Measurements from ENCODE around the gene USP13. TPM values are rescaled to one million over a fixed set of nuclear protein-coding genes. Genes with fewer than 3 reads are reported as not detected.

Gene USP13
- total and polyA plus RNA-seq, 2 donors from 2014 or later: 3.0 to 9.0 TPM

- no peaks in the 10 kb centered on the region for H3K27me3 ChIP-seq (ENCODE audit: control insufficient read depth, insufficient read depth, low read length)
- no peaks in the 10 kb centered on the region for H3K4me1 ChIP-seq (ENCODE audit: control insufficient read depth in 2 of 3, insufficient read depth in 2 of 3, low read depth in 1 of 3, low read length in 3 of 3)
- no peak overlapping the region for H3K27ac ChIP-seq (ENCODE audit: low read depth in 2 of 2, low read length in 2 of 2)
- no peak overlapping the region for H3K4me3 ChIP-seq (ENCODE audit: low read length in 3 of 3)
- H3K36me3 ChIP-seq (ENCODE audit: control insufficient read depth in 2 of 3, insufficient read depth in 3 of 3, low read length in 3 of 3): peaks cover 2 to 29% (median 9%) of the 10 kb centered on the region in 3 donors
- intact Hi-C loops (cut with DNase I): no loop called here
- H3K9me3 ChIP-seq (ENCODE audit: control insufficient read depth in 2 of 3, insufficient read depth in 1 of 3, low read length in 3 of 3): no peaks in the 10 kb centered on the region
- TF ChIP-seq, protein P1, sequence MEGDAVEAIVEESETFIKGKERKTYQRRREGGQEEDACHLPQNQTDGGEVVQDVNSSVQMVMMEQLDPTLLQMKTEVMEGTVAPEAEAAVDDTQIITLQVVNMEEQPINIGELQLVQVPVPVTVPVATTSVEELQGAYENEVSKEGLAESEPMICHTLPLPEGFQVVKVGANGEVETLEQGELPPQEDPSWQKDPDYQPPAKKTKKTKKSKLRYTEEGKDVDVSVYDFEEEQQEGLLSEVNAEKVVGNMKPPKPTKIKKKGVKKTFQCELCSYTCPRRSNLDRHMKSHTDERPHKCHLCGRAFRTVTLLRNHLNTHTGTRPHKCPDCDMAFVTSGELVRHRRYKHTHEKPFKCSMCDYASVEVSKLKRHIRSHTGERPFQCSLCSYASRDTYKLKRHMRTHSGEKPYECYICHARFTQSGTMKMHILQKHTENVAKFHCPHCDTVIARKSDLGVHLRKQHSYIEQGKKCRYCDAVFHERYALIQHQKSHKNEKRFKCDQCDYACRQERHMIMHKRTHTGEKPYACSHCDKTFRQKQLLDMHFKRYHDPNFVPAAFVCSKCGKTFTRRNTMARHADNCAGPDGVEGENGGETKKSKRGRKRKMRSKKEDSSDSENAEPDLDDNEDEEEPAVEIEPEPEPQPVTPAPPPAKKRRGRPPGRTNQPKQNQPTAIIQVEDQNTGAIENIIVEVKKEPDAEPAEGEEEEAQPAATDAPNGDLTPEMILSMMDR (IDR thresholded peaks at IDR 0.05; ENCODE audit: borderline replicate concordance, extremely low read depth, insufficient read depth): no peak
- DNase-seq (no peak), FAIRE-seq (no peak)
- H3K9ac ChIP-seq (ENCODE audit: low read length in 3 of 3): no peak overlapping the region
These were observed 30.8 kb upstream of the USP13 start for GRCh38 chr3:179622023-179622422.

GRCh38 chr3:179624451-179624850, 28.4 kb upstream of the USP13 start:
- no peaks in the 10 kb centered on the region for H3K9me3 ChIP-seq (ENCODE audit: control insufficient read depth in 2 of 3, insufficient read depth in 1 of 3, low read length in 3 of 3)
- H3K4me3 ChIP-seq (ENCODE audit: low read length in 3 of 3): no peak overlapping the region
- intact Hi-C loops (cut with DNase I): no loop called here
- H3K27me3 ChIP-seq (ENCODE audit: control insufficient read depth, insufficient read depth, low read length): no peaks in the 10 kb centered on the region
- H3K9ac ChIP-seq (ENCODE audit: low read length in 3 of 3): no peak overlapping the region
- peaks cover 0 to 16% (median 7%) of the 10 kb centered on the region in 3 donors for H3K36me3 ChIP-seq (ENCODE audit: control insufficient read depth in 2 of 3, insufficient read depth in 3 of 3, low read length in 3 of 3)
- H3K4me1 ChIP-seq (ENCODE audit: control insufficient read depth in 2 of 3, insufficient read depth in 2 of 3, low read depth in 1 of 3, low read length in 3 of 3): no peaks in the 10 kb centered on the region
- no peak for DNase-seq
- TF ChIP-seq, protein P1 (IDR thresholded peaks at IDR 0.05; ENCODE audit: borderline replicate concordance, extremely low read depth, insufficient read depth): no peak
- no peak for FAIRE-seq
- H3K27ac ChIP-seq (ENCODE audit: low read depth in 2 of 2, low read length in 2 of 2): no peak overlapping the region

- Histone ChIP-seq H3K27me3 (ENCODE audit: control insufficient read depth, insufficient read depth, low read length) (no peaks in the 10 kb centered on the region), H3K36me3 (ENCODE audit: control insufficient read depth in 2 of 3, insufficient read depth in 3 of 3, low read length in 3 of 3) (no peaks in the 10 kb centered on the region), H3K4me1 (ENCODE audit: control insufficient read depth in 2 of 3, insufficient read depth in 2 of 3, low read depth in 1 of 3, low read length in 3 of 3) (no peaks in the 10 kb centered on the region), H3K9ac (ENCODE audit: low read length in 3 of 3) (no peak overlapping the region), H3K4me3 (ENCODE audit: low read length in 3 of 3) (no peak overlapping the region), H3K27ac (ENCODE audit: low read depth in 2 of 2, low read length in 2 of 2) (no peak overlapping the region), H3K9me3 (ENCODE audit: control insufficient read depth in 2 of 3, insufficient read depth in 1 of 3, low read length in 3 of 3) (no peaks in the 10 kb centered on the region)
- TF ChIP-seq, protein P1 (IDR thresholded peaks at IDR 0.05; ENCODE audit: borderline replicate concordance, extremely low read depth, insufficient read depth): no peak
- intact Hi-C loops (cut with DNase I): no loop called here
- no peak for DNase-seq
- FAIRE-seq: no peak
These were observed 21.9 kb upstream of the USP13 start for GRCh38 chr3:179630753-179631451.
